ENCODE data around the gene PIEZO1. TPM values are rescaled to one million over a fixed set of nuclear protein-coding genes. Genes with fewer than 3 reads are reported as not detected.
A peak's percentile ranks its signal among the peaks of the same experiment; 100 is the strongest.

Gene PIEZO1
- total and polyA plus RNA-seq, 2 donors (not counting 1 experiment from before 2014, with no cell fraction given): 108 to 331 TPM

GRCh38 chr16:88710556-88710955, 74.5 kb downstream of the PIEZO1 start:
- no peak for DNase-seq
- WGBS (ENCODE audit: insufficient coverage): 81% methylated on average over 11 of the region's 16 CpGs
- TF ChIP-seq EZH2 (IDR thresholded peaks at IDR 0.05; ENCODE audit: borderline replicate concordance, insufficient read depth, low read depth, low read length, poor library complexity, severe bottlenecking) (no peak), CTCF (IDR thresholded peaks at IDR 0.05) (no peak)
- POLR2A ChIA-PET: interaction anchor here (0.6 kb wide), 1 partner anchor 901 kb away, joined by 3 read pairs; no protein-coding TSS in a partner anchor
- Histone ChIP-seq H3K79me2 (ENCODE audit: control insufficient read depth, insufficient read depth, low read length) (peaks cover 42% of the 10 kb centered on the region), H3K9me3 (ENCODE audit: control extremely low read depth in 1 of 3, control insufficient read depth in 2 of 3, insufficient read depth in 1 of 3, low read length in 2 of 3) (no peaks in the 10 kb centered on the region), H3K27ac (ENCODE audit: low read length in 2 of 2) (no peak overlapping the region), H2AFZ (ENCODE audit: insufficient read depth, low read depth, low read length, poor library complexity, severe bottlenecking) (no peak overlapping the region), H3K4me3 (ENCODE audit: control extremely low read depth in 1 of 5, extremely low read depth in 1 of 5, insufficient read depth in 1 of 5, low read depth in 2 of 5, low read length in 4 of 5) (no peak overlapping the region), H4K20me1 (ENCODE audit: control insufficient read depth, insufficient read depth, low read length, poor library complexity, severe bottlenecking) (peaks cover 26% of the 10 kb centered on the region), H3K4me2 (replicated peaks; ENCODE audit: low read depth, low read length, poor library complexity, severe bottlenecking) (no peak overlapping the region), H3K27me3 (replicated peaks in 1 of 4; ENCODE audit: control extremely low read depth in 1 of 4, control insufficient read depth in 3 of 4, insufficient read depth in 4 of 4, low read length in 3 of 4) (no peaks in the 10 kb centered on the region), H3K4me1 (ENCODE audit: control insufficient read depth in 2 of 2, insufficient read depth in 2 of 2, low read length in 2 of 2) (peaks cover 8 to 12% of the 10 kb centered on the region in 2 donors), H3K9ac (ENCODE audit: low read length) (no peak overlapping the region), H3K36me3 (replicated peaks in 1 of 2; ENCODE audit: control extremely low read depth in 1 of 2, control insufficient read depth in 1 of 2, extremely low read depth in 1 of 2, insufficient read depth in 2 of 2, low read length in 1 of 2) (peaks cover 0 to 23% of the 10 kb centered on the region in 2 experiments)
- intact Hi-C loops (cut with micrococcal nuclease): no loop called here
- CTCF ChIA-PET: no interaction called here
- H3K9me3 Mint-ChIP-seq (ENCODE audit: insufficient read depth): no peaks in the 10 kb centered on the region
- H3K4me3 Mint-ChIP-seq: no peak overlapping the region
- ATAC-seq (ENCODE audit: low read depth): no peak
- H3K27ac Mint-ChIP-seq: no peak overlapping the region
- H3K27me3 Mint-ChIP-seq: no peaks in the 10 kb centered on the region
- peaks cover 9% of the 10 kb centered on the region for H3K4me1 Mint-ChIP-seq

GRCh38 chr16:88706965-88707826, 77.8 kb downstream of the PIEZO1 start:
- POLR2A ChIA-PET: no interaction called here
- H3K27me3 Mint-ChIP-seq: no peaks in the 10 kb centered on the region
- WGBS (ENCODE audit: insufficient coverage): 53% methylated on average over 12 of the region's 17 CpGs
- H3K27me3 ChIP-seq (replicated peaks in 1 of 4; ENCODE audit: control extremely low read depth in 1 of 4, control insufficient read depth in 3 of 4, insufficient read depth in 4 of 4, low read length in 3 of 4): no peaks in the 10 kb centered on the region
- H4K20me1 ChIP-seq (ENCODE audit: control insufficient read depth, insufficient read depth, low read length, poor library complexity, severe bottlenecking): peaks cover 8% of the 10 kb centered on the region
- H3K79me2 ChIP-seq (ENCODE audit: control insufficient read depth, insufficient read depth, low read length): peaks cover 55% of the 10 kb centered on the region
- no peak for TF ChIP-seq CTCF (IDR thresholded peaks at IDR 0.05)
- TF ChIP-seq EZH2 (IDR thresholded peaks at IDR 0.05; ENCODE audit: borderline replicate concordance, insufficient read depth, low read depth, low read length, poor library complexity, severe bottlenecking): no peak
- peaks cover 40 to 45% of the 10 kb centered on the region in 2 donors for H3K4me1 ChIP-seq (ENCODE audit: control insufficient read depth in 2 of 2, insufficient read depth in 2 of 2, low read length in 2 of 2)
- peak overlapping the region; percentile 84 for H3K27ac Mint-ChIP-seq
- H3K4me1 Mint-ChIP-seq: peaks cover 40% of the 10 kb centered on the region
- peak overlapping the region; percentile 71 to 95 (median 80) for H3K4me3 ChIP-seq (ENCODE audit: control extremely low read depth in 1 of 5, extremely low read depth in 1 of 5, insufficient read depth in 1 of 5, low read depth in 2 of 5, low read length in 4 of 5)
- CTCF ChIA-PET: interaction anchor here (0.9 to 2.6 kb wide), 5 partner anchors 10 to 460 kb away, joined by 3 to 8 read pairs (median 5); no protein-coding TSS in a partner anchor
- peak overlapping the region; percentile 94 for H2AFZ ChIP-seq (ENCODE audit: insufficient read depth, low read depth, low read length, poor library complexity, severe bottlenecking)
- intact Hi-C loops (cut with micrococcal nuclease): loop anchor here (1.0 kb wide), 4 partner anchors 21 to 56 kb away; partner anchors contain the start of genes CYBA, MVD and SNAI3
- H3K4me2 ChIP-seq (replicated peaks; ENCODE audit: low read depth, low read length, poor library complexity, severe bottlenecking): peak overlapping the region; percentile 98
- H3K36me3 ChIP-seq (replicated peaks in 1 of 2; ENCODE audit: control extremely low read depth in 1 of 2, control insufficient read depth in 1 of 2, extremely low read depth in 1 of 2, insufficient read depth in 2 of 2, low read length in 1 of 2): peaks cover 0 to 3% of the 10 kb centered on the region in 2 experiments
- no peaks in the 10 kb centered on the region for H3K9me3 ChIP-seq (ENCODE audit: control extremely low read depth in 1 of 3, control insufficient read depth in 2 of 3, insufficient read depth in 1 of 3, low read length in 2 of 3)
- no peak for DNase-seq
- H3K27ac ChIP-seq (ENCODE audit: low read length in 2 of 2): peak overlapping the region; percentile 62 to 84
- peak overlapping the region; percentile 85 for H3K4me3 Mint-ChIP-seq
- peak overlapping the region; percentile 92 for H3K9ac ChIP-seq (ENCODE audit: low read length)
- ATAC-seq (ENCODE audit: low read depth): no peak
- no peaks in the 10 kb centered on the region for H3K9me3 Mint-ChIP-seq (ENCODE audit: insufficient read depth)

All from B cell (primary cell).